OCI-LY3 (cell line): Measurements from ENCODE around the gene TMED8.

ENCODE experiments used
- EZH2phosphoT487 ChIP-seq: fragments of 200-600 bp; shearing (Covaris generic); IDR thresholded peaks from 2 replicates; pipeline ENCODE4 v1.6.1; 2018; ENCODE audit warnings: antibody characterized with exemption, mixed run types, low read depth
- TF ChIP-seq, protein P1 (sequence below): fragments of 200-600, 300-600 bp; sonication (generic); IDR thresholded peaks from 2 replicates; pipeline ENCODE4 v1.5.1; 2014; ENCODE audit warnings: antibody characterized with exemption, low read length, low read depth

DNA sequence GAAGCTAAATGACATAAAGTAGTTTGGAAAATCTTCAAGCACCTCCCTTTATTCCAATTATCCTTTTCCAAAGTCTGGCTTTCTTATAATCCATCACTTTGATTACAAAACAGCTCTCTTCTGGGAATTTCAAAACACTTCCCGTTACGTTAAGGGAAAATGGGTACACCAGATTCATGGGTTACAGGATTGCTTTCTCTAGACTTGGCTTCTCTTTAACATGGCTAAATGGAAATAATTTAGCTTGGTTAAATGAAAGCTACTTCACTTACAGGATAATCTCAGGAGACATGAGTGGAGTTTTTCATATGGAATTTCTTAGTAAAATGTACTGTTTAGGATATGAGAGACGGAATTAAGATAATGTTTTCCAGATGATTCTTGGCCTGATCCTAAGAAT, 41.3 kb downstream of the TMED8 start:
- TF ChIP-seq, protein P1, sequence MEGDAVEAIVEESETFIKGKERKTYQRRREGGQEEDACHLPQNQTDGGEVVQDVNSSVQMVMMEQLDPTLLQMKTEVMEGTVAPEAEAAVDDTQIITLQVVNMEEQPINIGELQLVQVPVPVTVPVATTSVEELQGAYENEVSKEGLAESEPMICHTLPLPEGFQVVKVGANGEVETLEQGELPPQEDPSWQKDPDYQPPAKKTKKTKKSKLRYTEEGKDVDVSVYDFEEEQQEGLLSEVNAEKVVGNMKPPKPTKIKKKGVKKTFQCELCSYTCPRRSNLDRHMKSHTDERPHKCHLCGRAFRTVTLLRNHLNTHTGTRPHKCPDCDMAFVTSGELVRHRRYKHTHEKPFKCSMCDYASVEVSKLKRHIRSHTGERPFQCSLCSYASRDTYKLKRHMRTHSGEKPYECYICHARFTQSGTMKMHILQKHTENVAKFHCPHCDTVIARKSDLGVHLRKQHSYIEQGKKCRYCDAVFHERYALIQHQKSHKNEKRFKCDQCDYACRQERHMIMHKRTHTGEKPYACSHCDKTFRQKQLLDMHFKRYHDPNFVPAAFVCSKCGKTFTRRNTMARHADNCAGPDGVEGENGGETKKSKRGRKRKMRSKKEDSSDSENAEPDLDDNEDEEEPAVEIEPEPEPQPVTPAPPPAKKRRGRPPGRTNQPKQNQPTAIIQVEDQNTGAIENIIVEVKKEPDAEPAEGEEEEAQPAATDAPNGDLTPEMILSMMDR: no peak
- no peak for TF ChIP-seq EZH2phosphoT487
